GM04503 (cell line): ENCODE data around the gene RAB39A.
A peak's percentile ranks its signal among the peaks of the same experiment; 100 is the strongest.

ENCODE experiments used
- DNase-seq: peaks from one replicate; pipeline ENCODE4 v3.0.0-alpha.2; 2012; ENCODE audit warnings: low read depth

Gene RAB39A

GRCh38 chr11:107962181-107962580, 33.9 kb downstream of the RAB39A start:
- no peak for DNase-seq

- DNase-seq = no peak
These were observed 34.8 kb downstream of the RAB39A start for GRCh38 chr11:107963091-107963490.

GRCh38 chr11:107969219-107969618, 41.0 kb downstream of the RAB39A start:
- no peak for DNase-seq

- no peak for DNase-seq
These were observed 41.8 kb downstream of the RAB39A start for GRCh38 chr11:107970049-107970448.

GRCh38 chr11:107973641-107974040, 45.4 kb downstream of the RAB39A start:
- DNase-seq = no peak

GRCh38 chr11:107988397-107989158, 60.3 kb downstream of the RAB39A start:
- DNase-seq = no peak

GRCh38 chr11:107991868-107992414, 63.7 kb downstream of the RAB39A start:
- no peak for DNase-seq

GRCh38 chr11:107996006-107996776, 67.9 kb downstream of the RAB39A start:
- no peak for DNase-seq

- no peak for DNase-seq
These were observed 70.5 kb downstream of the RAB39A start for GRCh38 chr11:107998761-107999160.

GRCh38 chr11:107999759-108000455, 71.7 kb downstream of the RAB39A start:
- DNase-seq = no peak

- no peak for DNase-seq
These were observed 74.2 kb downstream of the RAB39A start for GRCh38 chr11:108002476-108002875.

GRCh38 chr11:108003623-108004022, 75.4 kb downstream of the RAB39A start:
- DNase-seq = no peak

- no peak for DNase-seq
These were observed 79.6 kb downstream of the RAB39A start for GRCh38 chr11:108007819-108008218.

GRCh38 chr11:108008656-108009496, 80.6 kb downstream of the RAB39A start, which contains the start of gene CUL5:
Gene CUL5, plus strand, starts transcription at chr11:108008898. Its CDS starts 451 bp downstream, at chr11:108009349.
- DNase-seq = peak; percentile 75

- DNase-seq = no peak
These were observed 81.5 kb downstream of the RAB39A start for GRCh38 chr11:108009497-108010370.

GRCh38 chr11:108012139-108012725, 84.0 kb downstream of the RAB39A start:
- no peak for DNase-seq
